ENCODE results near the gene LRP5. TPM values are rescaled to one million over a fixed set of nuclear protein-coding genes. Genes with fewer than 3 reads are reported as not detected.
"Not testable (repeated sequence)": the region's sequence is repeated elsewhere in the genome, so short reads cannot be mapped to it uniquely, and the experiment has no call there.

The LRP5 gene
- total RNA-seq, 1 donor = 0.42 TPM

GRCh38 chr11:68382358-68382998 is 70.1 kb downstream of the LRP5 start:
- Histone ChIP-seq H3K27me3 (ENCODE audit: insufficient read depth, low read length) (no peaks in the 10 kb centered on the region), H3K4me1 (ENCODE audit: insufficient read depth, low read length) (peaks cover 16% of the 10 kb centered on the region), H3K9me3 (ENCODE audit: low read depth, low read length) (no peaks in the 10 kb centered on the region), H3K4me3 (ENCODE audit: low read length) (no peak overlapping the region)

GRCh38 chr11:68383976-68384501 is 71.6 kb downstream of the LRP5 start:
- Histone ChIP-seq H3K9me3 (ENCODE audit: low read depth, low read length) (no peaks in the 10 kb centered on the region), H3K27me3 (ENCODE audit: insufficient read depth, low read length) (no peaks in the 10 kb centered on the region), H3K4me1 (ENCODE audit: insufficient read depth, low read length) (peaks cover 16% of the 10 kb centered on the region)

GRCh38 chr11:68384530-68385081 is 72.2 kb downstream of the LRP5 start:
- Histone ChIP-seq H3K4me3 (ENCODE audit: low read length) (no peak overlapping the region), H3K4me1 (ENCODE audit: insufficient read depth, low read length) (peaks cover 16% of the 10 kb centered on the region), H3K27me3 (ENCODE audit: insufficient read depth, low read length) (no peaks in the 10 kb centered on the region), H3K9me3 (ENCODE audit: low read depth, low read length) (no peaks in the 10 kb centered on the region)

More at GRCh38 chr11:68383976-68384501, 71.6 kb downstream of the LRP5 start:
- no peak overlapping the region for H3K4me3 ChIP-seq (ENCODE audit: low read length)

GRCh38 chr11:68385128-68385527 is 72.7 kb downstream of the LRP5 start:
- Histone ChIP-seq H3K9me3 (ENCODE audit: low read depth, low read length) (no peaks in the 10 kb centered on the region), H3K27me3 (ENCODE audit: insufficient read depth, low read length) (no peaks in the 10 kb centered on the region), H3K4me3 (ENCODE audit: low read length) (no peak overlapping the region), H3K4me1 (ENCODE audit: insufficient read depth, low read length) (peaks cover 15% of the 10 kb centered on the region)

- Histone ChIP-seq H3K4me1 (ENCODE audit: insufficient read depth, low read length) (peaks cover 2% of the 10 kb centered on the region), H3K27me3 (ENCODE audit: insufficient read depth, low read length) (no peaks in the 10 kb centered on the region), H3K9me3 (ENCODE audit: low read depth, low read length) (no peaks in the 10 kb centered on the region), H3K4me3 (ENCODE audit: low read length) (no peak overlapping the region)
Measured at GRCh38 chr11:68386331-68386978, 74.1 kb downstream of the LRP5 start.

- Histone ChIP-seq H3K9me3 (ENCODE audit: low read depth, low read length) (no peaks in the 10 kb centered on the region), H3K4me1 (ENCODE audit: insufficient read depth, low read length) (no peaks in the 10 kb centered on the region), H3K4me3 (ENCODE audit: low read length) (no peak overlapping the region), H3K27me3 (ENCODE audit: insufficient read depth, low read length) (no peaks in the 10 kb centered on the region)
Measured at GRCh38 chr11:68387840-68388239, 75.4 kb downstream of the LRP5 start.

- no peaks in the 10 kb centered on the region for H3K27me3 ChIP-seq (ENCODE audit: insufficient read depth, low read length)
- no peak overlapping the region for H3K4me3 ChIP-seq (ENCODE audit: low read length)
- H3K4me1 ChIP-seq (ENCODE audit: insufficient read depth, low read length) = no peaks in the 10 kb centered on the region
- H3K9me3 ChIP-seq (ENCODE audit: low read depth, low read length) = no peaks in the 10 kb centered on the region
Measured at GRCh38 chr11:68388595-68389198, 76.3 kb downstream of the LRP5 start.

GRCh38 chr11:68390315-68390714 is 77.9 kb downstream of the LRP5 start:
- H3K9me3 ChIP-seq (ENCODE audit: low read depth, low read length) = no peaks in the 10 kb centered on the region
- H3K27me3 ChIP-seq (ENCODE audit: insufficient read depth, low read length) = no peaks in the 10 kb centered on the region
- H3K4me3 ChIP-seq (ENCODE audit: low read length) = no peak overlapping the region
- no peaks in the 10 kb centered on the region for H3K4me1 ChIP-seq (ENCODE audit: insufficient read depth, low read length)

GRCh38 chr11:68392822-68393221 is 80.4 kb downstream of the LRP5 start:
- Histone ChIP-seq H3K9me3 (ENCODE audit: low read depth, low read length) (no peaks in the 10 kb centered on the region), H3K4me1 (ENCODE audit: insufficient read depth, low read length) (no peaks in the 10 kb centered on the region), H3K4me3 (ENCODE audit: low read length) (no peak overlapping the region), H3K27me3 (ENCODE audit: insufficient read depth, low read length) (no peaks in the 10 kb centered on the region)

GRCh38 chr11:68396516-68396915 is 84.1 kb downstream of the LRP5 start:
- Histone ChIP-seq H3K27me3 (ENCODE audit: insufficient read depth, low read length) (no peaks in the 10 kb centered on the region), H3K4me3 (ENCODE audit: low read length) (no peak overlapping the region)

GRCh38 chr11:68397256-68397655 is 84.9 kb downstream of the LRP5 start:
- H3K27me3 ChIP-seq (ENCODE audit: insufficient read depth, low read length) = no peaks in the 10 kb centered on the region
- H3K4me3 ChIP-seq (ENCODE audit: low read length) = no peak overlapping the region
- H3K9me3 ChIP-seq (ENCODE audit: low read depth, low read length) = no peaks in the 10 kb centered on the region
- no peaks in the 10 kb centered on the region for H3K4me1 ChIP-seq (ENCODE audit: insufficient read depth, low read length)

More at GRCh38 chr11:68396516-68396915, 84.1 kb downstream of the LRP5 start:
- Histone ChIP-seq H3K9me3 (ENCODE audit: low read depth, low read length) (no peaks in the 10 kb centered on the region), H3K4me1 (ENCODE audit: insufficient read depth, low read length) (no peaks in the 10 kb centered on the region)

- no peaks in the 10 kb centered on the region for H3K4me1 ChIP-seq (ENCODE audit: insufficient read depth, low read length)
- H3K9me3 ChIP-seq (ENCODE audit: low read depth, low read length) = no peaks in the 10 kb centered on the region
- H3K4me3 ChIP-seq (ENCODE audit: low read length) = no peak overlapping the region
- H3K27me3 ChIP-seq (ENCODE audit: insufficient read depth, low read length) = no peaks in the 10 kb centered on the region
Measured at GRCh38 chr11:68398995-68399851, 86.8 kb downstream of the LRP5 start.

- no peaks in the 10 kb centered on the region for H3K27me3 ChIP-seq (ENCODE audit: insufficient read depth, low read length)
- H3K9me3 ChIP-seq (ENCODE audit: low read depth, low read length) = no peaks in the 10 kb centered on the region
- no peak overlapping the region for H3K4me3 ChIP-seq (ENCODE audit: low read length)
- H3K4me1 ChIP-seq (ENCODE audit: insufficient read depth, low read length) = no peaks in the 10 kb centered on the region
Measured at GRCh38 chr11:68399916-68400315, 87.5 kb downstream of the LRP5 start.

- not testable (repeated sequence) for H3K4me1 ChIP-seq (ENCODE audit: insufficient read depth, low read length)
Measured at GRCh38 chr11:68400584-68400983, 88.2 kb downstream of the LRP5 start.

More at GRCh38 chr11:68400584-68400983, 88.2 kb downstream of the LRP5 start:
- not testable (repeated sequence) for H3K27me3 ChIP-seq (ENCODE audit: insufficient read depth, low read length); H3K4me3 ChIP-seq (ENCODE audit: low read length); H3K9me3 ChIP-seq (ENCODE audit: low read depth, low read length)
